GM19023 (cell line): ENCODE measurements around the gene PET100.

ENCODE experiments used
- ATAC-seq: cut with Tn5 transposase; IDR thresholded peaks from one replicate; pipeline ENCODE4 v1.9.1; 2021; ENCODE audit warnings: mild to moderate bottlenecking, moderate library complexity; ENCODE audit not compliant: unreplicated experiment

Gene PET100

DNA sequence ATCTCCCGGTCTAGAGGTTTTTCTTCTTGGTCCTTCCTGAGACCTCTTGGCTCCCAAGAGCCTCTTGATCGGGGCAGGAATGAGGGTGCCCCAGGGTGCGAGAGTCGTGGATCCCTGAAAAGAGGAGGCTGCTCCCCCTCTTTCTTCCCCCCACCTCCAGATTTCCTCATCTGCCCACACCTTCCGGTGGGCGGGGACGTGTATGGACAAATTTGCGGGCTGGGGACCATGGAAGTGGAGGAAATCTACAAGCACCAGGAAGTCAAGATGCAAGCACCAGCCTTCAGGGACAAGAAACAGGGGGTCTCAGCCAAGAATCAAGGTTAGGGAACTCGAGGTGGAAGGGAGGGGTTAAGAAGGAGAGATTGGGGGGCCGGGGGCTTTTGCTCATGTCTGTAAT is 47.3 kb downstream of the PET100 start, which contains the start of gene MCEMP1:
Gene MCEMP1 (plus strand): TSS at position 237 of the 400 bp plus-strand sequence. CDS start 31 bp downstream, at position 268.
- ATAC-seq: no peak

DNA sequence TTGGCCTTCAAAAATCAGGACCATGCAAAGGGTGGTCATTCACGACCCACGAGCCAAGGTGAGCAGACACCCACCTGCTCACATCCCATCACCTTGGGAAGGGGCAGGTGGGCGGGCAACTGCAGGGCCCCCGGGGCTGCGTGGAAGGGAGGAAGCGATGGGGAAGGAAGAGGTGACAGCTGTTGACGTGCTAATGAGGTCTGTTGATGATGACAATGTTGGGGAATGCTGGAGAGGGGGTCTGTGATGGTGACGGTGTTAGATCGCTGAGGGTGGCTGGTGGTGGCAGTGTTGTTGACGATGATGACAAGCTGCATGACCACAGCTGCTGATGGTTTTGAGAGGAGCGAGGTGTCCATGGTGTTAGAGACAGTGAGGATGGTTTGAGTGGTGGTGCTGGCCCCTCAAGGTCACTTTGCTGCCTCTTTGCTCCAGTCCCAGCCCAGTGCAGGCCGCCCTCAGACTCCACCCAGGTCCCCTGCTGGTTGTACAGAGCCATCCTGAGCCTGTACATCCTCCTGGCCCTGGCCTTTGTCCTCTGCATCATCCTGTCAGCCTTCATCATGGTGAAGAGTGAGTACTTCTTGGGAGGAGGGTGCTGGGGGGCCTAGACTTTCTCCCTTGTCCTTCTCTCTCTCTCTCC is 48.2 kb downstream of the PET100 start:
- no peak for ATAC-seq

DNA sequence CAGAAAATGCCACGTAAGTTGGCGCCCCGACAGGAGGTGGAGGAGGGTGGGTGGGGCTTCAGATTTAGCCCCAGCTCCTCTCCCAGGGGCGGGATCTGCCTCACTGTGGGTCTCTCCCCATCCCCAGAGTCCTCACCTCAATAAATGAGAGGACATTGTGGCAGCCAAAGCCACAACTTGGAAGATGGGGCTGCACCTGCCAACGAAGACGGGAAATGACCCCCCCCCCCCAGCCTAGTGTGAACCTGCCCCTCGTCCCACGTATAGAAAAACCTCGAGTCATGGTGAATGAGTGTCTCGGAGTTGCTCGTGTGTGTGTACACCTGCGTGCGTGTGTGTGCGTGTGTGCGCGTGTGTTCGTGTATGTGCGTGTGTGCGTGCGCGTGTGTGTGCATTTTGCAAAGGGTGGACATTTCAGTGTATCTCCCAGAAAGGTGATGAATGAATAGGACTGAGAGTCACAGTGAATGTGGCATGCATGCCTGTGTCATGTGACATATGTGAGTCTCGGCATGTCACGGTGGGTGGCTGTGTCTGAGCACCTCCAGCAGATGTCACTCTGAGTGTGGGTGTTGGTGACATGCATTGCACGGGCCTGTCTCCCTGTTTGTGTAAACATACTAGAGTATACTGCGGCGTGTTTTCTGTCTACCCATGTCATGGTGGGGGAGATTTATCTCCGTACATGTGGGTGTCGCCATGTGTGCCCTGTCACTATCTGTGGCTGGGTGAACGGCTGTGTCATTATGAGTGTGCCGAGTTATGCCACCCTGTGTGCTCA is 49.6 kb downstream of the PET100 start:
- no peak for ATAC-seq

DNA sequence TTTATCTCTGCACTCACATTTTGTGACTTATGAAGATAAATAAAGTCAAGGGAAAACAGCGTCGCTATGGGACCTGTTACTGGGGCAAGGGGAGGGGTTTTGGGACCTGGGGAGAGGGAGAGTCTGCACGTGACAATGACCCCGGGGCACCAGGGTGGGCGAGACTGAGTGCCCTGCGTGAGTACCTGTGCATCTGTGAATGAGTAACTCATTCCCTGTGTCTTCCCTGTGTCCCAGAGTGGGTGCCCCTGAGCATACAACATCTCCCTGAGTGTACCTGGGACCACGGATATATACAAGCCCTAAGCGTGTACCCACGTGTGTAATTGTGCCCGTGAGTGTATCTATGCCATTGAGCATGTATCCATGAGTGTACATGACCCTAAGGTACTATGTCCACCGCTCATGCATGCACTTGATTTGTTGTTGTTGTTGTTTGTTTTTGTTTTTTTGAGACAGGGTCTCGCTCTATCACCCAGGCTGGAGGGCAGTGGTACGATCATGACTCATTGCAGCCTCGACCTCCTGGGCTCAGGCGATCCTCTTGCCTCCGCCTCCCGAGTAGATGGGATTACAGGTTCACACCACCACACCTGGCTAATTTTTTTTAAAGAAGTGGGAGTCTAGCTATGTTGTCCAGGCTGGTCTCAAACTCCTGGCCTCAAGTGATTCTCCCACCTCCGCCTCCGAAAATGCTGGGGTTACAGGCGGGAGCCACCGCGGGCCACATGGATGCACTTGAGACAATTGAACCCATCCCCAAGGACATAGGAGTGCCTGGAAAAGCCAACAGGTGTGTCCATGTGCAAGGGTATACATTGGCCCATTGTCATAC is 50.4 kb downstream of the PET100 start:
- no peak for ATAC-seq

DNA sequence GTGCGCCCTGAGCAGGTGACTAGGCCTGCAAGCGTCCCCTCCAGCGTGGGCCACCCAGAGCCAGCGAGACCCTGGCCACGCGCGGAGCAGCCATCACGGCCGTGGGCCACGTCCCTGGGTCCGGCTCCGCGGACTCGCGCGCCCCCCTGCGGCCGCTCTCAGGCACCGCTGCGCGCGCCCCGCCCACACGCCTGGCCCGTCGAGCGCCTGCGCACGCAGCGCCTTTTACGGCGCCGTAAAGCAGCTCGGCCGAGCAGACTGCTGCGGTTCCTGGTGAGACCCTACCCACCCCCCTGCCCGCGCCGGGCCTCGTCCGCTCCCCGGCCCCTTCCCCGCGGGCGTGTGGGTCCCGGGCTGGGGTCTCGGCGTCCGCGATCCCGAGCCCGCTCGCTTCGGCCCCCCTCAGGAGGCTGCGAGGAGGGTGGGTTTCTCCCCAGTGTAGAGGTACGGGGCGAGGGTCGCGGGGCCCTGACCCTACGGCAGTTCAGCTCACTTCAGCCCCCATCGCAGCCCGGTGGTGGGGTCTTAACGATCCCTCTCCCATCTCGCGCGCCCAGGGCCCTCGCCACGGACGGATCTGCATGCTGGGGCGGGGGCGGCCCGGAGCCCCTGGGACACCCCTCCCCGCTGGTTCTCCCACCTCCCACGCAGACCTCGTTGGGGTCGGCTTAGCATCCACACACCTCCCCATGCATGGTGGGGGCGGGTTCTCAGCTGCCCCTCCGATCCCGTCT is 51.2 kb downstream of the PET100 start, which contains the start of gene TRAPPC5:
Gene TRAPPC5 (plus strand): TSS at position 228 of the 734 bp plus-strand sequence. CDS start 1,421 bp downstream, outside the sequence.
- ATAC-seq: peak; percentile 53
